Measurements from ENCODE around the gene NCKAP5L.
"Not testable (repeated sequence)": the region's sequence is repeated elsewhere in the genome, so short reads cannot be mapped to it uniquely, and the experiment has no call there.

Gene NCKAP5L

GRCh38 chr12:49828133-49829091 is at the start of gene NCKAP5L:
NCKAP5L (minus strand) TSS chr12:49828413; CDS start chr12:49804044, 24,369 bp downstream.
- DNase-seq = peak; percentile 80

- DNase-seq = no peak
Observed at GRCh38 chr12:49877066-49877465, 48.9 kb upstream of the NCKAP5L start.

- DNase-seq = no peak
Observed at GRCh38 chr12:49876070-49876469, 47.9 kb upstream of the NCKAP5L start.

- DNase-seq = no peak
Observed at GRCh38 chr12:49875115-49875720, 47.0 kb upstream of the NCKAP5L start.

- DNase-seq = no peak
Observed at GRCh38 chr12:49874142-49874897, 46.1 kb upstream of the NCKAP5L start.

GRCh38 chr12:49873361-49873934 is 45.2 kb upstream of the NCKAP5L start:
- DNase-seq = peak; percentile 71

- peak; percentile 28 for DNase-seq
Observed at GRCh38 chr12:49872781-49873181, 44.6 kb upstream of the NCKAP5L start.

- DNase-seq = no peak
Observed at GRCh38 chr12:49872381-49872780, 44.2 kb upstream of the NCKAP5L start.

- not testable (repeated sequence) for DNase-seq
Observed at GRCh38 chr12:49871811-49872251, 43.6 kb upstream of the NCKAP5L start.

- no peak for DNase-seq
Observed at GRCh38 chr12:49871263-49871561, 43.0 kb upstream of the NCKAP5L start.

- no peak for DNase-seq
Observed at GRCh38 chr12:49870501-49871262, 42.5 kb upstream of the NCKAP5L start.

GRCh38 chr12:49869816-49870500 is 41.7 kb upstream of the NCKAP5L start:
- DNase-seq = no peak

- peak; percentile 99 for DNase-seq
Observed at GRCh38 chr12:49868952-49869815, 41.0 kb upstream of the NCKAP5L start.

GRCh38 chr12:49868449-49868848 is 40.2 kb upstream of the NCKAP5L start:
- no peak for DNase-seq

- peak; percentile 26 for DNase-seq
Observed at GRCh38 chr12:49867570-49868341, 39.5 kb upstream of the NCKAP5L start.

- peak; percentile 1 for DNase-seq
Observed at GRCh38 chr12:49866859-49867569, 38.8 kb upstream of the NCKAP5L start.

GRCh38 chr12:49865782-49866135 is 37.5 kb upstream of the NCKAP5L start:
- no peak for DNase-seq

- DNase-seq = no peak
Observed at GRCh38 chr12:49865109-49865781, 37.0 kb upstream of the NCKAP5L start.

GRCh38 chr12:49864798-49865090 is 36.5 kb upstream of the NCKAP5L start:
- DNase-seq = no peak

All from NCI-H446 treated with DMSO at 0.1 percent for 48 hours (cell line).